Measurements from ENCODE around the gene SH3BGRL2. TPM values are rescaled to one million over a fixed set of nuclear protein-coding genes. Genes with fewer than 3 reads are reported as not detected.

SH3BGRL2 gene
- total RNA-seq, 4 donors from 2014 or later, result 24.4 to 52.3 (median 33.2) TPM

- WGBS, 2 donors (ENCODE audit: low coverage in 1 of 2), result 61 to 67% methylated on average over 2 to 3 of the region's 3 CpGs
Observed at GRCh38 chr6:79646006-79646405, 14.9 kb downstream of the SH3BGRL2 start.

GRCh38 chr6:79646561-79646960 lies 15.4 kb downstream of the SH3BGRL2 start:
- H3K27me3 ChIP-seq, result no peaks in the 10 kb centered on the region
- H3K27ac ChIP-seq, result no peak overlapping the region
- H3K36me3 ChIP-seq, result no peaks in the 10 kb centered on the region
- H3K4me3 ChIP-seq, result no peak overlapping the region
- peaks cover 0 to 24% (median 0%) of the 10 kb centered on the region in 3 donors for H3K4me1 ChIP-seq
- ATAC-seq, result no peak
- no peaks in the 10 kb centered on the region for H3K9me3 ChIP-seq
- TF ChIP-seq POLR2A (IDR thresholded peaks at IDR 0.05), result no peak
- no peak for TF ChIP-seq POLR2AphosphoS5 (IDR thresholded peaks at IDR 0.05)
- no peak for TF ChIP-seq CTCF (IDR thresholded peaks at IDR 0.05)
- TF ChIP-seq EP300 (IDR thresholded peaks at IDR 0.05), result no peak

More at GRCh38 chr6:79646006-79646405, 14.9 kb downstream of the SH3BGRL2 start:
- Histone ChIP-seq H3K9me3 (no peaks in the 10 kb centered on the region), H3K4me1 (peaks cover 0 to 29% (median 0%) of the 10 kb centered on the region in 3 donors), H3K27ac (no peak overlapping the region), H3K27me3 (no peaks in the 10 kb centered on the region), H3K4me3 (no peak overlapping the region), H3K36me3 (no peaks in the 10 kb centered on the region)
- no peak for TF ChIP-seq CTCF (IDR thresholded peaks at IDR 0.05)
- no peak for TF ChIP-seq POLR2AphosphoS5 (IDR thresholded peaks at IDR 0.05)
- no peak for TF ChIP-seq POLR2A (IDR thresholded peaks at IDR 0.05)
- TF ChIP-seq EP300 (IDR thresholded peaks at IDR 0.05), result no peak
- ATAC-seq, result no peak

DNA sequence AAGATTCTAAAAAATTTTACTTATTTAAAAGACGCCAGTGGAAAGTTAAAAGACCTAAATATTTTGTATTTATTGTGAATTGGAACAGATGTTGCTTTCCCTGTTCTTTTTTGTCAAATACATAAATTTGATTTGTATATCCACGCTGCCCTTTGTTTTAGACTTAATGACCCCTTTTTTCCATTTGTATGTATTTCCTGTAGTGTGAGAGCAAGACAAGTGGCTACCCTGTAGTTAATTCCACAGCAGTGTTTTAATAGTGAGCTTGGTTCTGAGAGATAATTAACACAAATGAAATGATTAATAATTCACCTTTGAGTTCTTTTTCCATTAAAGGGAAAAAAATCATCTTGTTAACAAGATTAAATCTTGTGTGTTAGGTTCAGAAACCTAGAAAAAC lies 16.6 kb downstream of the SH3BGRL2 start:
- 71 to 78% methylated on average over 2 of the region's 2 CpGs for WGBS, 2 donors (ENCODE audit: low coverage in 1 of 2)
- H3K4me3 ChIP-seq, result no peak overlapping the region
- H3K9me3 ChIP-seq, result no peaks in the 10 kb centered on the region
- no peak overlapping the region for H3K27ac ChIP-seq
- H3K36me3 ChIP-seq, result no peaks in the 10 kb centered on the region
- peaks cover 0 to 24% (median 0%) of the 10 kb centered on the region in 3 donors for H3K4me1 ChIP-seq
- TF ChIP-seq EP300 (IDR thresholded peaks at IDR 0.05) (no peak), CTCF (IDR thresholded peaks at IDR 0.05) (no peak), POLR2A (IDR thresholded peaks at IDR 0.05) (no peak), POLR2AphosphoS5 (IDR thresholded peaks at IDR 0.05) (no peak)
- H3K27me3 ChIP-seq, result no peaks in the 10 kb centered on the region
- ATAC-seq, result no peak

- ATAC-seq, result no peak
- TF ChIP-seq CTCF (IDR thresholded peaks at IDR 0.05) (no peak), POLR2AphosphoS5 (IDR thresholded peaks at IDR 0.05) (no peak), EP300 (IDR thresholded peaks at IDR 0.05) (no peak), POLR2A (IDR thresholded peaks at IDR 0.05) (no peak)
- no peak overlapping the region for H3K4me3 ChIP-seq
- WGBS, 2 donors (ENCODE audit: low coverage in 1 of 2), result 29 to 35% methylated on average over 1 to 2 of the region's 2 CpGs
- no peaks in the 10 kb centered on the region for H3K9me3 ChIP-seq
- no peak overlapping the region for H3K27ac ChIP-seq
- no peaks in the 10 kb centered on the region for H3K36me3 ChIP-seq
- peaks cover 0 to 24% (median 0%) of the 10 kb centered on the region in 3 donors for H3K4me1 ChIP-seq
- no peaks in the 10 kb centered on the region for H3K27me3 ChIP-seq
Observed at GRCh38 chr6:79648328-79648727, 17.2 kb downstream of the SH3BGRL2 start.

GRCh38 chr6:79649016-79649415 lies 17.9 kb downstream of the SH3BGRL2 start:
- TF ChIP-seq CTCF (IDR thresholded peaks at IDR 0.05) (no peak), EP300 (IDR thresholded peaks at IDR 0.05) (no peak), POLR2AphosphoS5 (IDR thresholded peaks at IDR 0.05) (no peak), POLR2A (IDR thresholded peaks at IDR 0.05) (no peak)
- no peak for ATAC-seq
- Histone ChIP-seq H3K9me3 (no peaks in the 10 kb centered on the region), H3K4me3 (no peak overlapping the region), H3K36me3 (no peaks in the 10 kb centered on the region), H3K27me3 (no peaks in the 10 kb centered on the region), H3K4me1 (peaks cover 0 to 24% (median 0%) of the 10 kb centered on the region in 3 donors), H3K27ac (no peak overlapping the region)

All from gastroesophageal sphincter (tissue), 4 donors.